GM10248 (cell line): ENCODE data around the gene SEC61G.

Source experiments
- CTCF ChIA-PET: fragments of 300-600 bp; sonication (Branson Sonifier 250); formaldehyde crosslinking; extraction: SDS; loops from one replicate; lab custom pipeline; 2021; ENCODE audit warnings: antibody characterized with exemption; lab: Yijun Ruan, JAX
- POLR2A ChIA-PET: fragments of 350-650 bp; sonication (Branson Sonifier 250); formaldehyde crosslinking; extraction: SDS; loops from one replicate; lab custom pipeline; 2020; ENCODE audit warnings: antibody characterized with exemption; lab: Yijun Ruan, JAX
- DNase-seq: peaks from one replicate; pipeline ENCODE4 v3.0.0; 2012; ENCODE audit errors: extremely low spot score
- TF ChIP-seq, protein P1 (sequence below): IDR thresholded peaks from 2 replicates; pipeline ENCODE4 v1.5.1; 2012; ENCODE audit warnings: mild to moderate bottlenecking, low read depth; ENCODE audit errors: extremely low read depth, missing control alignments, control extremely low read depth

The SEC61G gene

DNA sequence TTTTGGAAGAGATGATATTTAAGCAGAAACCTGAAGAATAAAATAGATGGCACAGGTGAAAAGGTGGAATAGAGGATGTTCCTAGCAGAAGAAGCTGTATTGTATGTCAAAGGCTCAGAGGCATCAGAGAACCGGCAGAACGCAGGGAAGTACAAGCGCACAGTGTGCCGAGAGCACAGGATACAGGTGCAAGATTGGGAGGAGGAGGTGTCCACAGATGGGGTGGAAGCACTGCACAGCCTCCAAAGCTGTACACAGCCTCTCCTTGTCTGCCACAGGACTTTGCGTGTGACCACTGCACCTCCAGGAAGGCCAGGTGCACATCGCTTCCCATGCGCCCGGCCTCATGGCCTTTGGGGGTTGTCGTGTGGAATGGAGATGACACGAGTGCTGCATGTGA is 23.3 kb upstream of the SEC61G start:
- DNase-seq: no peak
- TF ChIP-seq, protein P1, sequence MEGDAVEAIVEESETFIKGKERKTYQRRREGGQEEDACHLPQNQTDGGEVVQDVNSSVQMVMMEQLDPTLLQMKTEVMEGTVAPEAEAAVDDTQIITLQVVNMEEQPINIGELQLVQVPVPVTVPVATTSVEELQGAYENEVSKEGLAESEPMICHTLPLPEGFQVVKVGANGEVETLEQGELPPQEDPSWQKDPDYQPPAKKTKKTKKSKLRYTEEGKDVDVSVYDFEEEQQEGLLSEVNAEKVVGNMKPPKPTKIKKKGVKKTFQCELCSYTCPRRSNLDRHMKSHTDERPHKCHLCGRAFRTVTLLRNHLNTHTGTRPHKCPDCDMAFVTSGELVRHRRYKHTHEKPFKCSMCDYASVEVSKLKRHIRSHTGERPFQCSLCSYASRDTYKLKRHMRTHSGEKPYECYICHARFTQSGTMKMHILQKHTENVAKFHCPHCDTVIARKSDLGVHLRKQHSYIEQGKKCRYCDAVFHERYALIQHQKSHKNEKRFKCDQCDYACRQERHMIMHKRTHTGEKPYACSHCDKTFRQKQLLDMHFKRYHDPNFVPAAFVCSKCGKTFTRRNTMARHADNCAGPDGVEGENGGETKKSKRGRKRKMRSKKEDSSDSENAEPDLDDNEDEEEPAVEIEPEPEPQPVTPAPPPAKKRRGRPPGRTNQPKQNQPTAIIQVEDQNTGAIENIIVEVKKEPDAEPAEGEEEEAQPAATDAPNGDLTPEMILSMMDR: no peak
- POLR2A ChIA-PET: no interaction called here
- CTCF ChIA-PET: interaction anchor here (1.2 to 1.7 kb wide), 2 partner anchors 9 to 473 kb away, joined by 3 to 7 read pairs; no protein-coding TSS in a partner anchor

DNA sequence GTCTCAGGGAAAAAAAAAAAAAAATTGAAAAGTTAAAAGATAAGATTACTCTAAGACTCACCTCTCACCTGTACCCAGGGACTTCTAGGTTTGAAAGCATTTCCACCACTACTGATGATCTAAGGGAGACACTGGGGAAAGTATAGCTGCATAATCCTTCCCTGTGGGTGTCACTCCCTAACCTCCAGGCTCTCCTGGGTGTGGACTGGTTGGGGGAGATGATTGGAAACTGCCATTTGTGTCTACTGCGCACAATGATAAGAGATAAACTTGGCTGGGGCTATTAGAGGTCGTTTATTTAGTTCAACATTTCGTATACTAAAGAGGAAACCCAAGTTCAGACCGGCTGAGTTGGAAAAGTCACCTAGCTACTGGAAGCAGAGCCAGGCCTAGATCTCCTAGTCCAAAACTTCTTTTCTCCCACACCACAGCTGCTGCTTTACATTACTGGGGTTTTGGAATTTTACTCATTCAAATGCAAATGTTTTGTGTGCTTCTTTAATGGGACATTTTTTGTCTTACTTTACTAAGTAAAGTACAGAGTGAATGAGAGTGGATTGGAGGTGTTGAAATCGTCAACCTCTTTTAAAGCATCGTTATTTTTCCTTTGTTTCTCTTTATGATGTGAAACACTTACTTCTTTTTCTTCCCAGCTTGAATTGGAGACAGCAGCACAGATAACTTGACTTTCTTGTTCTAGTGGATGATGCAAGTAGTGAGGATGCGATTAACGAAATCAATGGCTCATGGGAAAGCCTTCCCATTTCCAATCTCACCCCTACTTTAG is 22.3 kb upstream of the SEC61G start:
- POLR2A ChIA-PET: no interaction called here
- CTCF ChIA-PET: interaction anchor here (16.4 kb wide), 1 partner anchor 473 kb away, joined by 224 read pairs; no protein-coding TSS in a partner anchor
- TF ChIP-seq, protein P1: no peak
- no peak for DNase-seq

DNA sequence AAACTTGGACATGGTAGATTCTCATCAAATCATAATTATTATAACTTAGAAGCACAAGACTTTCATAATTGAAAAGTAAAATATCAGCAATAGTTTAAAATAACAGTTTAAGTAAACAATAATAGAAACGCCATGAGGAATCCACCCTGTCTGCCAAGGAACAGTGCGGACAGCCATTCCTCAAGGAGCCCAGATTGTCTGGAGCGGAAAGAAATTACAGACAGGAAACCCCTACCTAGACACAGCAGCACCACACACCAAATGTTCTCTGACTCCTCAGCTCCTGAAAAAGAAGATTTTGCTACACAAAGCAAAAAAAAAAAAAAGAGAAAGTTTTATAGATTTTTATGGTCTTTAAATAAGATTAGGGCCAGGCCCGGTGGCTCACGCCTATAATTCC is 21.5 kb upstream of the SEC61G start:
- TF ChIP-seq, protein P1: no peak
- POLR2A ChIA-PET: no interaction called here
- no peak for DNase-seq
- CTCF ChIA-PET: interaction anchor here (16.4 kb wide), 1 partner anchor 474 kb away, joined by 224 read pairs; no protein-coding TSS in a partner anchor

- ChIA-PET CTCF (interaction anchor here (16.4 kb wide), 1 partner anchor 475 kb away, joined by 224 read pairs; no protein-coding TSS in a partner anchor), POLR2A (no interaction called here)
- DNase-seq: no peak
- TF ChIP-seq, protein P1: no peak
Measured at GRCh38 chr7:54778696-54779540, 19.9 kb upstream of the SEC61G start.

DNA sequence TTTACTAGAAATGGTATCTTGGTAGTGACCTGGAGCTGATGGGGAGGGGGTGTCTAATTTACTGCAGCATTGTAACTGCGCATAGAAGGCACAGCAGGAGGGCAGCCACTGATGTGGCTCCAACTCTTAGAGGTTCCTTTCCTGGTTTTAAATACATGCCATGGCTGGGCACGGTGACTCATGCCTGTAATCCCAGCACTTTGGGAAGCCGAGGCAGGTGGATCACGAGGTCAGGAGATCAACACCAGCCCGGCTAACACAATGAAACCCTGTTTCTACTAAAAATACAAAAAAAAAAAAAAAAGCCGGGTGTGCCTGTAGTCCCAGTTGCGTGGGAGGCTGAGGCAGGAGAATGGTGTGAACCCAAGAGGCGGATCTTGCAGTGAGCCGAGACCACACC is 19.2 kb upstream of the SEC61G start:
- ChIA-PET CTCF (interaction anchor here (1.3 to 16.4 kb wide), 3 partner anchors 10 to 502 kb away, joined by 4 to 224 read pairs (median 6); no protein-coding TSS in a partner anchor), POLR2A (no interaction called here)
- no peak for DNase-seq
- TF ChIP-seq, protein P1: no peak
